Measurements from ENCODE around the gene FADS6.

The FADS6 gene

GRCh38 chr17:74920642-74921025 is 27.2 kb upstream of the FADS6 start:
- H3K4me3 ChIP-seq (replicated peaks; ENCODE audit: low read depth, low read length), result no peak overlapping the region
- no peak for DNase-seq (ENCODE audit: low read depth)
- TF ChIP-seq CTCF (IDR thresholded peaks at IDR 0.05; ENCODE audit: low read length, missing control alignments), result no peak

GRCh38 chr17:74920306-74920620 is 26.8 kb upstream of the FADS6 start:
- no peak for DNase-seq (ENCODE audit: low read depth)
- no peak for TF ChIP-seq CTCF (IDR thresholded peaks at IDR 0.05; ENCODE audit: low read length, missing control alignments)
- H3K4me3 ChIP-seq (replicated peaks; ENCODE audit: low read depth, low read length), result no peak overlapping the region

DNA sequence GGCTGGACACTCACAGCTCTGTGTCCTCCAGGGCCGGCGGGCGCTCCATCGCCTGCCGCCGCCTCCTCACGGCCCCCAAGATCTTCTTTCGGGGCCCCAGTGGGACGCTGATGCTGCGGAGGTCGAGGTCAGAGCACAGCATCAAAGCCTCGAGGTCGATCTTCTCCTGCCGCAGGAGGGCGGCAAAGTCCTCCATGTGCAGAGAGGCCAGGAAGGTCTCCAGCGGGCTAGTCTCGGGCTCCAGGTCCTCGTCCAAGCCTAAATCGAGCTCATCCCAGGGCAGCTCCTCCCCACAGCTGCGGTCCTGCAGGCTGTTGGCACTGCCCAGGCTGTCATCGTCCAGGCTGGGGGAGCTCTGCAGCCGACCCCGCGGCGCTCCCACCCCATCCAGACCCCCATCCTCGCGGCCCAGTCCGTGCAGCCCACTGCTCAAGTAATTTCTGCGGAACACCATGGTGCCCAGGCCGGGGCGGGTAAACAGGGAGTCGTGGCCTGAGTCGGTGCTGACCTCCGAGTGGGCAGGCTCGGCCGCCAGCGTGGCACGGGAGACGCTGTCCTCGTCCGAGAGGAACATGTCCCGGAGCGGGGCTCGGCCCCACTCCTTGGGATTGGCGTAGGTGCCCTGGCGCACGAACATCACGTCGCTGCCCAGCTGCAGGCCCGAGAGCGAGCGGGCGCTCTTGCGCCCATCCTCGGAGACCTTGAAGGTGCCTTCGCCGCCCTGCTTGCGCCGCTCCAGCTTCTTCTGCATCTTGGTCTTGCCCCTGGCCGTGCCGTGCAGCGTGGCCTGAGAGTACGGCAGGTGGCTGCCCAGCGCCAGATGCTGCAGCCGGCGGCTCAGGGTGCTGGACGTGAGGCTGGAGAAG is 26.2 kb upstream of the FADS6 start:
- no peak for DNase-seq (ENCODE audit: low read depth)
- H3K4me3 ChIP-seq (replicated peaks; ENCODE audit: low read depth, low read length), result no peak overlapping the region
- TF ChIP-seq CTCF (IDR thresholded peaks at IDR 0.05; ENCODE audit: low read length, missing control alignments), result no peak

- no peak for DNase-seq (ENCODE audit: low read depth)
- no peak for TF ChIP-seq CTCF (IDR thresholded peaks at IDR 0.05; ENCODE audit: low read length, missing control alignments)
- no peak overlapping the region for H3K4me3 ChIP-seq (replicated peaks; ENCODE audit: low read depth, low read length)
Observed at GRCh38 chr17:74918906-74919305, 25.5 kb upstream of the FADS6 start.

GRCh38 chr17:74917430-74917829 is 24.0 kb upstream of the FADS6 start:
- no peak for TF ChIP-seq CTCF (IDR thresholded peaks at IDR 0.05; ENCODE audit: low read length, missing control alignments)
- no peak overlapping the region for H3K4me3 ChIP-seq (replicated peaks; ENCODE audit: low read depth, low read length)
- no peak for DNase-seq (ENCODE audit: low read depth)

- no peak for DNase-seq (ENCODE audit: low read depth)
- no peak for TF ChIP-seq CTCF (IDR thresholded peaks at IDR 0.05; ENCODE audit: low read length, missing control alignments)
- no peak overlapping the region for H3K4me3 ChIP-seq (replicated peaks; ENCODE audit: low read depth, low read length)
Observed at GRCh38 chr17:74916851-74917199, 23.4 kb upstream of the FADS6 start.

Measured in fibroblast of pulmonary artery (primary cell).